AG04449 (cell line): ENCODE data around the gene STT3A.
"Not testable (repeated sequence)": the region's sequence is repeated elsewhere in the genome, so short reads cannot be mapped to it uniquely, and the experiment has no call there.

Source experiments
- CTCF ChIA-PET: fragments of 350-600 bp; formaldehyde crosslinking; extraction: SDS; loops from one replicate; lab custom pipeline; 2021; ENCODE audit warnings: antibody characterized with exemption; lab: Yijun Ruan, JAX
- POLR2A ChIA-PET: fragments of 400-600, 350-600 bp; formaldehyde crosslinking; extraction: SDS; loops from one replicate; lab custom pipeline; 2020; ENCODE audit warnings: antibody characterized with exemption, inconsistent platforms; lab: Yijun Ruan, JAX
- DNase-seq: peaks from one replicate; pipeline ENCODE4 v3.0.0-alpha.2; 2010; ENCODE audit warnings: low read depth, low spot score
- H3K4me3 ChIP-seq: 2 replicates; pipeline ENCODE4 v1.5.1; 2011; ENCODE audit warnings: low read depth, mild to moderate bottlenecking, control low read depth, low read length
- CTCF ChIP-seq: IDR thresholded peaks from one replicate; pipeline ENCODE4 v1.5.1; 2011; ENCODE audit warnings: mild to moderate bottlenecking, moderate library complexity, low read length, control low read depth, inconsistent platforms; ENCODE audit not compliant: insufficient read depth; ENCODE audit errors: missing control alignments

Gene STT3A

GRCh38 chr11:125569915-125570621 lies 22.6 kb upstream of the STT3A start:
- no peak for DNase-seq
- POLR2A ChIA-PET, result interaction anchor here (0.5 to 1.7 kb wide), 7 partner anchors 13 to 77 kb away, joined by 3 to 15 read pairs (median 6); partner anchors contain the start of gene STT3A
- CTCF ChIA-PET, result interaction anchor here (0.8 to 1.7 kb wide), 10 partner anchors 10 to 428 kb away, joined by 3 to 8 read pairs (median 4); no protein-coding TSS in a partner anchor
- H3K4me3 ChIP-seq, result peak overlapping the region; percentile 95
- TF ChIP-seq CTCF, result no peak

GRCh38 chr11:125570952-125571351 lies 21.7 kb upstream of the STT3A start:
- no peak for DNase-seq
- TF ChIP-seq CTCF, result no peak
- H3K4me3 ChIP-seq, result no peak overlapping the region
- ChIA-PET CTCF (no interaction called here), POLR2A (no interaction called here)

GRCh38 chr11:125572916-125573315 lies 19.7 kb upstream of the STT3A start:
- ChIA-PET POLR2A (no interaction called here), CTCF (interaction anchor here (1.4 kb wide), 1 partner anchor 23 kb away, joined by 3 read pairs; no protein-coding TSS in a partner anchor)
- no peak for TF ChIP-seq CTCF
- no peak for DNase-seq
- H3K4me3 ChIP-seq, result no peak overlapping the region

DNA sequence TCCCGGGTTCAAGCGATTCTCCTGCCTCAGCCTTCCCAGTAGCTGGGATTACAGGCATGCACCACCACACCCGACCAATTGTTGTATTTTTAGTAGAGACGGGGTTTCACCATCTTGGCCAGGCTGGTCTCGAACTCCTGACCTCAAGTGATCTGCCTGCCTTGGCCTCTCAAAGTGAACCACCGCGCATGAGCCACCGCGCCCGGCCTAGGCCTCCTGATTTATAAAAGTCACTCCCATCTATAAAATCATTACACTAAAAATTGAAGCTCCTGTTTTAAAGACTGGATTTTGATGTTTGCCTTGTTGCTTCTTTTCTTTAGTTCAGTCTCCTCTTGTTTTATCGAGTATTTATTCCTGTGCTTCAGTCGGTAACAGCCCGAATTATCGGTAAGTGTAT lies 15.5 kb upstream of the STT3A start:
- DNase-seq, H3K4me3 ChIP-seq, POLR2A ChIA-PET: not testable (repeated sequence)
- CTCF ChIA-PET, result interaction anchor here (0.6 kb wide), 1 partner anchor 10 kb away, joined by 3 read pairs; no protein-coding TSS in a partner anchor

- no peak overlapping the region for H3K4me3 ChIP-seq
- CTCF ChIA-PET, result interaction anchor here (1.1 kb wide), 1 partner anchor 8 kb away, joined by 3 read pairs; no protein-coding TSS in a partner anchor
- TF ChIP-seq CTCF, result no peak
- POLR2A ChIA-PET, result no interaction called here
- DNase-seq, result no peak
Measured at GRCh38 chr11:125578783-125579182, 13.9 kb upstream of the STT3A start.

DNA sequence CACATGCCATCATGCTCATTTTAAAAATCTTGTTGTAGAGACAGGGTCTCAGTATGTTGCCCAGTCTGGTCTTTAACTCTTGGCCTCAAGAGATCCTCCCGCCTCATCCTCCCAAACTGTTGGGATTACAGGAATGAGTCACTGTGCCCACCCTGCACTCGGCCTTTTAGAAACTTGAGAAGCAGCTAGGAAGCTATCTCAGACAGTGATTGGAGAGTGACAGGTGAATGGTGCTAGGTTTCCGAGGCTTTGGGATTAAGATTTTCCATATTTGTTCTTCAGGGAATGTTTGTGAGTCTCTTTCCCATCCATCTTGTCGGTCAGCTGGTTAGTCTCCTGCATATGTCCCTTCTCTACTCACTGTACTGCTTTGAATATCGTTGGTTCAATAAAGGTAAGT lies 12.8 kb upstream of the STT3A start:
- no peak for DNase-seq
- CTCF ChIA-PET, result interaction anchor here (1.3 kb wide), 1 partner anchor 10 kb away, joined by 3 read pairs; the partner anchor contains the start of gene EI24
- TF ChIP-seq CTCF, result no peak
- POLR2A ChIA-PET, result no interaction called here
- no peak overlapping the region for H3K4me3 ChIP-seq
